Panc1 (cell line): ENCODE data around the gene HSDL1.

Experiments used
- CTCF ChIP-seq: fragments of 450-650 bp; IDR thresholded peaks from 2 replicates; pipeline ENCODE4 v1.5.1; 2017; ENCODE audit warnings: mild to moderate bottlenecking
- POLR2AphosphoS5 ChIP-seq: IDR thresholded peaks from 2 replicates; pipeline ENCODE4 v1.6.1; 2012; ENCODE audit warnings: mild to moderate bottlenecking, low read depth, low read length, moderate library complexity
- REST ChIP-seq, 2 experiments: IDR thresholded peaks; 2 replicates each; pipeline ENCODE4 v1.6.1; 2011 to 2012; ENCODE audit warnings: low read depth in 2 of 2, control low read depth in 1 of 2, low read length in 1 of 2, mild to moderate bottlenecking in 1 of 2, moderate library complexity in 1 of 2; ENCODE audit not compliant: insufficient read depth in 1 of 2
- TCF7L2 ChIP-seq: IDR thresholded peaks from 2 replicates; pipeline ENCODE4 v1.6.1; 2011; ENCODE audit warnings: mild to moderate bottlenecking, low read depth, low read length, inconsistent platforms

- TF ChIP-seq CTCF (no peak), POLR2AphosphoS5 (no peak), TCF7L2 (no peak), REST (IDR thresholded peaks at IDR 0.05; ENCODE audit: insufficient read depth in 1 of 2, low read depth in 2 of 2, low read length in 1 of 2) (no peak)
Observed at GRCh38 chr16:84109598-84110335, 35.2 kb downstream of the HSDL1 start.
